ENCODE data around the gene RFX1. TPM values are rescaled to one million over a fixed set of nuclear protein-coding genes. Genes with fewer than 3 reads are reported as not detected.

RFX1 gene
- total and polyA plus RNA-seq, 2 of the 13 experiments (the other 11 are each of a cell fraction or from before 2014, with no cell fraction given): 1.1 to 1.3 TPM

DNA sequence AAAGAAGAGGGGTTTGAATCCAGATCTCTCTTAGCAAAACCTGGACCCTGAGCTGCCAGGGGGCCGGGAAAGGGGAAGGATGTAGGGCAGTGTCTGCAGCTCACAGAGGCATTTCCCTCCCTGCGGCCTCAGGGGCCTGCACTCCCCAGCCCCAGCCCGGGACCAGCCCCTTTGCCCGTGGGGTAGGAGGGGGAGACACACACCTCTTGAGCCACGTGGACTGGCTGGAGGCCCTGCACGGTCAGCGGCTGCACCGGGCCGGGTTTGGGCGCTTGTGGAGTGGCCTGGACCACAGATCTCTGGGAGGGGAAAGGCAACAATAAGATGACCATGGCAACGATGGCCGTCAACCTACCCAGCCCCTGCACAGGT is 26.9 kb downstream of the RFX1 start:
- Histone ChIP-seq H3K79me2 (ENCODE audit: insufficient read depth, low read length) (no peaks in the 10 kb centered on the region), H3K27me3 (ENCODE audit: control insufficient read depth in 1 of 2, insufficient read depth in 2 of 2, low read length in 2 of 2) (no peaks in the 10 kb centered on the region), H3K9me3 (ENCODE audit: low read length) (no peaks in the 10 kb centered on the region), H4K20me1 (ENCODE audit: insufficient read depth, low read length) (no peaks in the 10 kb centered on the region), H3K4me3 (replicated peaks in 1 of 3; ENCODE audit: insufficient read depth in 1 of 3, low read depth in 2 of 3, low read length in 3 of 3) (no peak overlapping the region), H3K4me1 (ENCODE audit: insufficient read depth, low read length) (no peaks in the 10 kb centered on the region), H3K4me2 (ENCODE audit: low read depth, low read length) (no peak overlapping the region), H3K9ac (ENCODE audit: insufficient read depth, low read depth, low read length) (no peak overlapping the region), H3K27ac (ENCODE audit: extremely low read length, insufficient read depth, low read length) (no peak overlapping the region), H2AFZ (ENCODE audit: low read length) (no peak overlapping the region), H3K36me3 (replicated peaks in 1 of 2; ENCODE audit: control insufficient read depth in 1 of 2, insufficient read depth in 2 of 2, low read length in 2 of 2) (peaks cover 10 to 21% of the 10 kb centered on the region in 2 experiments; a peak in 3 of 5 replicates)
- ChIA-PET CTCF (ENCODE audit: low intra/inter-chr PET ratio, low total read pairs) (no interaction called here), POLR2A (no interaction called here)
- FAIRE-seq (no peak), DNase-seq (ENCODE audit: low spot score) (no peak), ATAC-seq (no peak)
- intact Hi-C loops (cut with micrococcal nuclease; ENCODE audit: unreplicated experiment) (no loop called here), in situ Hi-C loops (cut with HindIII; ENCODE audit: extremely low pct_ligation_motif_present, low pct_unique_long_range_greater_than_20kb) (no loop called here)
- WGBS (ENCODE audit: low lambda C conversion rate): 95% methylated on average over 4 of the region's 12 CpGs
- BruUV-seq (replicated peaks): no TSS peak
- TF ChIP-seq BHLHE40 (IDR thresholded peaks at IDR 0.05; ENCODE audit: low read length) (no peak), AGO2 (optimal IDR thresholded peaks at IDR 0.05; ENCODE audit: low read depth, low read length) (peak; percentile 56)

DNA sequence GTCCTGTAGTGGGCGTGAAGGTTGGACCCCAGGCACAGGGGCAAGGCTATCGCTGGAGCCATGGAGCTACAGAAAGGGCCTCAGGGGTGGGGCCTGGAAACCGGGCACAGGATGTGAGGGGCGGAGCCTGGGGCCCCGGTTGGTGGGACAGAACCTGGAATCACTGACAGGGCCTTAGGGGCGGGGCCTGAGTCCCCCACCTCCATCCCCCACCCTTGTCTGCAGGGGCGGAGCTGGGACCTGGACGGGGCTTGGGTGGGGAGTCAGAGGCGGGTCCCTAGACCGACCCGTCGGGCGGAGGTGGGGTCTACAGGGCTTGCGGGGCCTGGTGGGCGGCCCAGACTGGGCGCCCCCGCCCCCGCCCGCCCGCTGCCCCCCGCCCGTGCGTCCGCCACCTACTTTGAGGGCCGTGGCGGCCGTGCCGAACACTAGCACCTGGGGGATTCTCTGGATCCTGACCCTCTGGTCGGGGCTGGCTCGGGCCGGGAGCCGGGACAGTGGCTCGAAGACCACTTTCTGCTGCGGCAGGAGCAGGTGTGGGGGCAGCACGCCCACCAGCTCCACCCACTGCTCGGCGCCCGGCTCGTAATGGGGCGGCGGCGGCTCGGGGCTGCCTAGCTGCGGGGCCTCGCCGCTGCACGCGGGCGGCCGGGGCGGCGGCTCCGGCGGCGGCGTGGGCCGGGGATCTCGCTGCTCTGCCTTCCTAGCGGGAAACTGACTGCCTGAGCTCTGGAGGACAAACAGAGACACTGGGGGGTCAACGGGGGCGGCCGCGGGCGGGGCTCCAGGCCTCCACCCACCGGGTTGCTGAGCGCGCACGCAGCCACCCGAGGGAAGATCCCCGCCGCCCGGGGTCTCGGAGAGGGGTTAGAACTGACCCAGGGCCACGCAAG is 27.5 kb downstream of the RFX1 start:
- ChIA-PET POLR2A (no interaction called here), CTCF (ENCODE audit: low intra/inter-chr PET ratio, low total read pairs) (no interaction called here)
- H3K79me2 ChIP-seq (ENCODE audit: insufficient read depth, low read length): no peaks in the 10 kb centered on the region
- no TSS peak for BruUV-seq (replicated peaks)
- TF ChIP-seq U2AF1 (optimal IDR thresholded peaks at IDR 0.05; ENCODE audit: low read depth, low read length): no peak
- TF ChIP-seq, protein P1, sequence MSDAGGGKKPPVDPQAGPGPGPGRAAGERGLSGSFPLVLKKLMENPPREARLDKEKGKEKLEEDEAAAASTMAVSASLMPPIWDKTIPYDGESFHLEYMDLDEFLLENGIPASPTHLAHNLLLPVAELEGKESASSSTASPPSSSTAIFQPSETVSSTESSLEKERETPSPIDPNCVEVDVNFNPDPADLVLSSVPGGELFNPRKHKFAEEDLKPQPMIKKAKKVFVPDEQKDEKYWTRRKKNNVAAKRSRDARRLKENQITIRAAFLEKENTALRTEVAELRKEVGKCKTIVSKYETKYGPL (CRISPR knock-in tag; IDR thresholded peaks at IDR 0.05): no peak
- TF ChIP-seq, protein P2, sequence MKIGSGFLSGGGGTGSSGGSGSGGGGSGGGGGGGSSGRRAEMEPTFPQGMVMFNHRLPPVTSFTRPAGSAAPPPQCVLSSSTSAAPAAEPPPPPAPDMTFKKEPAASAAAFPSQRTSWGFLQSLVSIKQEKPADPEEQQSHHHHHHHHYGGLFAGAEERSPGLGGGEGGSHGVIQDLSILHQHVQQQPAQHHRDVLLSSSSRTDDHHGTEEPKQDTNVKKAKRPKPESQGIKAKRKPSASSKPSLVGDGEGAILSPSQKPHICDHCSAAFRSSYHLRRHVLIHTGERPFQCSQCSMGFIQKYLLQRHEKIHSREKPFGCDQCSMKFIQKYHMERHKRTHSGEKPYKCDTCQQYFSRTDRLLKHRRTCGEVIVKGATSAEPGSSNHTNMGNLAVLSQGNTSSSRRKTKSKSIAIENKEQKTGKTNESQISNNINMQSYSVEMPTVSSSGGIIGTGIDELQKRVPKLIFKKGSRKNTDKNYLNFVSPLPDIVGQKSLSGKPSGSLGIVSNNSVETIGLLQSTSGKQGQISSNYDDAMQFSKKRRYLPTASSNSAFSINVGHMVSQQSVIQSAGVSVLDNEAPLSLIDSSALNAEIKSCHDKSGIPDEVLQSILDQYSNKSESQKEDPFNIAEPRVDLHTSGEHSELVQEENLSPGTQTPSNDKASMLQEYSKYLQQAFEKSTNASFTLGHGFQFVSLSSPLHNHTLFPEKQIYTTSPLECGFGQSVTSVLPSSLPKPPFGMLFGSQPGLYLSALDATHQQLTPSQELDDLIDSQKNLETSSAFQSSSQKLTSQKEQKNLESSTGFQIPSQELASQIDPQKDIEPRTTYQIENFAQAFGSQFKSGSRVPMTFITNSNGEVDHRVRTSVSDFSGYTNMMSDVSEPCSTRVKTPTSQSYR (CRISPR knock-in tag; IDR thresholded peaks at IDR 0.05; ENCODE audit: borderline replicate concordance): no peak
- TF ChIP-seq KLF15 (CRISPR knock-in tag; IDR thresholded peaks at IDR 0.05; ENCODE audit: borderline replicate concordance): no peak
- no peak for TF ChIP-seq REPIN1 (CRISPR knock-in tag; IDR thresholded peaks at IDR 0.05; ENCODE audit: borderline replicate concordance, low read depth)
- TF ChIP-seq PAF1 (CRISPR knock-in tag; IDR thresholded peaks at IDR 0.05): no peak
- no peak for TF ChIP-seq ZBTB21 (CRISPR knock-in tag; IDR thresholded peaks at IDR 0.05)
- TF ChIP-seq DMAP1 (CRISPR knock-in tag; IDR thresholded peaks at IDR 0.05): no peak
- TF ChIP-seq, protein P3, sequence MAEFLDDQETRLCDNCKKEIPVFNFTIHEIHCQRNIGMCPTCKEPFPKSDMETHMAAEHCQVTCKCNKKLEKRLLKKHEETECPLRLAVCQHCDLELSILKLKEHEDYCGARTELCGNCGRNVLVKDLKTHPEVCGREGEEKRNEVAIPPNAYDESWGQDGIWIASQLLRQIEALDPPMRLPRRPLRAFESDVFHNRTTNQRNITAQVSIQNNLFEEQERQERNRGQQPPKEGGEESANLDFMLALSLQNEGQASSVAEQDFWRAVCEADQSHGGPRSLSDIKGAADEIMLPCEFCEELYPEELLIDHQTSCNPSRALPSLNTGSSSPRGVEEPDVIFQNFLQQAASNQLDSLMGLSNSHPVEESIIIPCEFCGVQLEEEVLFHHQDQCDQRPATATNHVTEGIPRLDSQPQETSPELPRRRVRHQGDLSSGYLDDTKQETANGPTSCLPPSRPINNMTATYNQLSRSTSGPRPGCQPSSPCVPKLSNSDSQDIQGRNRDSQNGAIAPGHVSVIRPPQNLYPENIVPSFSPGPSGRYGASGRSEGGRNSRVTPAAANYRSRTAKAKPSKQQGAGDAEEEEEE (CRISPR knock-in tag; IDR thresholded peaks at IDR 0.05; ENCODE audit: borderline replicate concordance): no peak
- ATAC-seq: no peak
- 96% methylated on average over 16 of the region's 74 CpGs for WGBS (ENCODE audit: low lambda C conversion rate)
- H4K20me1 ChIP-seq (ENCODE audit: insufficient read depth, low read length): no peaks in the 10 kb centered on the region
- H3K4me2 ChIP-seq (ENCODE audit: low read depth, low read length): no peak overlapping the region
- H2AFZ ChIP-seq (ENCODE audit: low read length): no peak overlapping the region
- in situ Hi-C loops (cut with HindIII; ENCODE audit: extremely low pct_ligation_motif_present, low pct_unique_long_range_greater_than_20kb): no loop called here
- peaks cover 10 to 23% of the 10 kb centered on the region in 2 experiments; a peak in 3 of 5 replicates for H3K36me3 ChIP-seq (replicated peaks in 1 of 2; ENCODE audit: control insufficient read depth in 1 of 2, insufficient read depth in 2 of 2, low read length in 2 of 2)
- H3K4me1 ChIP-seq (ENCODE audit: insufficient read depth, low read length): no peaks in the 10 kb centered on the region
- intact Hi-C loops (cut with micrococcal nuclease; ENCODE audit: unreplicated experiment): no loop called here
- H3K27ac ChIP-seq (ENCODE audit: extremely low read length, insufficient read depth, low read length): no peak overlapping the region
- no peak overlapping the region for H3K4me3 ChIP-seq (replicated peaks in 1 of 3; ENCODE audit: insufficient read depth in 1 of 3, low read depth in 2 of 3, low read length in 3 of 3)
- H3K9ac ChIP-seq (ENCODE audit: insufficient read depth, low read depth, low read length): no peak overlapping the region
- FAIRE-seq: no peak
- no peaks in the 10 kb centered on the region for H3K9me3 ChIP-seq (ENCODE audit: low read length)
- H3K27me3 ChIP-seq (ENCODE audit: control insufficient read depth in 1 of 2, insufficient read depth in 2 of 2, low read length in 2 of 2): no peaks in the 10 kb centered on the region
- no peak for DNase-seq (ENCODE audit: low spot score)
